Activated naive CD4-positive, alpha-beta T cell treated with anti-CD3 and anti-CD28 coated beads, Interleukin-2, amount 50 U/mL, for 24 hours (primary cell): ENCODE data around the gene RNF212.

Source experiments
- H3K27ac Mint-ChIP-seq: one replicate; pipeline ENCODE4 v1.8.0; 2021; ENCODE audit warnings: mild to moderate bottlenecking, mixed read lengths
- H3K27me3 Mint-ChIP-seq: one replicate; pipeline ENCODE4 v1.8.0; 2021; ENCODE audit warnings: mixed read lengths
- H3K36me3 Mint-ChIP-seq: one replicate; pipeline ENCODE4 v1.8.0; 2021; ENCODE audit warnings: mixed read lengths
- H3K4me1 Mint-ChIP-seq: one replicate; pipeline ENCODE4 v1.8.0; 2021; ENCODE audit warnings: mixed read lengths
- H3K4me3 Mint-ChIP-seq: one replicate; pipeline ENCODE4 v1.8.0; 2021; ENCODE audit warnings: mild to moderate bottlenecking, mixed read lengths
- H3K9me3 Mint-ChIP-seq: one replicate; pipeline ENCODE4 v1.8.0; 2021; ENCODE audit warnings: mixed read lengths

The RNF212 gene, protein sequence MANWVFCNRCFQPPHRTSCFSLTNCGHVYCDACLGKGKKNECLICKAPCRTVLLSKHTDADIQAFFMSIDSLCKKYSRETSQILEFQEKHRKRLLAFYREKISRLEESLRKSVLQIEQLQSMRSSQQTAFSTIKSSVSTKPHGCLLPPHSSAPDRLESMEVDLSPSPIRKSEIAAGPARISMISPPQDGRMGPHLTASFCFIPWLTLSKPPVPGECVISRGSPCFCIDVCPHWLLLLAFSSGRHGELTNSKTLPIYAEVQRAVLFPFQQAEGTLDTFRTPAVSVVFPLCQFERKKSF

DNA sequence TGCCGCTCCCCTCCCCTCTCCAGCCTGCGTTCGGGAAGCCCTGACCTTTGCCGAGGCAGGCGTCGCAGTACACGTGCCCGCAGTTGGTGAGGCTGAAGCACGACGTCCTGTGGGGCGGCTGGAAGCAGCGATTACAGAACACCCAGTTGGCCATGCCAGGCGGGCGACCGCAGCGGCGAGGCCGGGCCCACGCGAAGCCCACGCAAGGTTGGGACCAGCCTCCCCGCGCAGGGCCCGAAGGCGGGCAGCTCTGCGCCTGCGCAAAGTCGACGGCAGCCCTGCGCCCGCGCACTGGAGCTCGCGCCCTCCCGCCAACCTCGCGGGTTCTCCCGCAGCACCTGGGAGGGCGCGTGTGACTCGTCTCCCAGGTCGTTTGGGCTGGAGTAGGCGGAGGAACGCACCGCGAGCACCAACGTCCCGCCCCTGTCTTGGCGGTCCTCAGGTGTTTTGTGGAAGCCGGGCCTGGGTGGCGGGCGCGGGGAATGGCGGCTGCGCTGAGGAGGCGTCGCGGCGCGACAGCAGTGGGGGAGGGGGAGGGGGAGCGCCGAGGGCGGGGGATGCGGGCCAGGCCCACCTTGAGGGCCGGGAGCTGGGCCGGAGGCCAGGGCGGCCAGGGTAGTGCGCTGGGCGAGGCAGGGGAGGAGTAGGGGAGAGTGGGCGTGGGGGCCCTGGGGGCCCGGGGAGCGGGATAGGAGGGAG, at the start of gene RNF212:
Gene RNF212, minus strand, starts transcription at position 254 of the 699 bp plus-strand sequence. Its CDS starts 100 bp downstream, at position 154.
- no peaks in the 10 kb centered on the region for H3K9me3 Mint-ChIP-seq
- no peak within 1 kb of the TSS for H3K4me3 Mint-ChIP-seq
- H3K4me1 Mint-ChIP-seq, result peaks cover 7% of the 10 kb centered on the region
- H3K27me3 Mint-ChIP-seq, result peaks cover 24% of the 10 kb centered on the region
- H3K36me3 Mint-ChIP-seq, result no peaks in the 10 kb centered on the region
- H3K27ac Mint-ChIP-seq, result no peak within 1 kb of the TSS

DNA sequence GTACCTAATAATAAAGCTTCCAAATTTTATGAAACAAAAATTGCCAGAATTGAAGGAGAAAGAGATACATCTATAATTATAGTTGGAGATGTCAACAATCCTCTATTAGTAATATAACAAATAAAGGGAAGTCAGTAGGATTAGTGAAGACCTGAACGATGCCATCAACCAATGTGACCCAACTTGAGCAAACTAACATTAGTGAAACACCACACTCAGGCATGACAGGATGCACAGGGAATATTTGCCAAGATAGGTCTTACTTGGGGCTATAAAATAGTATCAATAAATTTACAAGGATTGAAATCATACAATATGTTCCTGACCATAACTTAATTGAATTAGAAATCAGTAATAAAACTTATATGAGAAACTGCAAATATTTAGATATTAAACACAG, 47.0 kb upstream of the RNF212 start:
- H3K36me3 Mint-ChIP-seq, result no peaks in the 10 kb centered on the region
- peaks cover 5% of the 10 kb centered on the region for H3K9me3 Mint-ChIP-seq
- no peak overlapping the region for H3K4me3 Mint-ChIP-seq
- peaks cover 5% of the 10 kb centered on the region for H3K4me1 Mint-ChIP-seq
- peaks cover 1% of the 10 kb centered on the region for H3K27me3 Mint-ChIP-seq
- H3K27ac Mint-ChIP-seq, result no peak overlapping the region

DNA sequence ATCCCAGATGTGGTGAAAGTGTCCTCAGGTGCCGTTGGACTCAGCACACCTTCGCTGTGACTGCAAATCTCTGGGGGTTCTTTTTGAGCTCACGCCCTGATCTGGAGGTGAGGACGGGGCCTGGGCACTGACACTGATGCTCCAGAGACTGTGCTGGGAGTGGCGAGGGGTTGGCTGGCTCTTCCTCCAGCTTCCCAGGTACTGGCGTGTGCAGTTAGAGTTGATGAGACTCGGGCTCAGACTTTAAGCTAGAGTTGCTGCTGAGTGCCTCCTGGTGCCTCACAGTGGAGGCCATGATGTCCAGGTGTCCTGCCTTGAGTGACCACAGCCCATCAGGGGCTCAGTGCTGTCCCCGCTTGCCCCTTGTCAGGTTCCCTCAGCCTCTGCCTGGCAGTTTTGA, 42.7 kb upstream of the RNF212 start:
- no peaks in the 10 kb centered on the region for H3K4me1 Mint-ChIP-seq
- H3K27me3 Mint-ChIP-seq, result peaks cover 4% of the 10 kb centered on the region
- H3K36me3 Mint-ChIP-seq, result no peaks in the 10 kb centered on the region
- H3K27ac Mint-ChIP-seq, result no peak overlapping the region
- peaks cover 5% of the 10 kb centered on the region for H3K9me3 Mint-ChIP-seq
- H3K4me3 Mint-ChIP-seq, result no peak overlapping the region

DNA sequence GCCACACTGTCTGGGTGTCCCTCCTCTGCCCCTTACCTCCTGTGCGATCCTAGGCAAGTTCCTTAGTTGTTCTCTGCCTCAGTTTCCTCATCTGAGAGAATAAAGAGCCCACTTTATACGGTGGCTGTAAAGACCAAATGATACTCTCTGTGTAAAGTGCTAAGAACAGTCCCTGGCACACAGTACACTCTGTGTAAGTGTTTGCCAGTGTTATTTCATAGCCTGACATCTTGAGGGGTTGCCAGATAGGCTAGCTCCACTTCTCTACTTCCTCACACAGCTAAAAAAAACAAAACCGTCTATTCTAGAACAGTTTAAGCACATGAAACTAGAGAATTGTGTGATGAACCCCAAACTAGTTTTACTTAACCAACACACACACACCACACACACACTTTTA, 42.0 kb upstream of the RNF212 start:
- Mint-ChIP-seq H3K4me1 (no peaks in the 10 kb centered on the region), H3K4me3 (no peak overlapping the region), H3K36me3 (no peaks in the 10 kb centered on the region), H3K27ac (no peak overlapping the region), H3K9me3 (peaks cover 5% of the 10 kb centered on the region), H3K27me3 (peaks cover 4% of the 10 kb centered on the region)

DNA sequence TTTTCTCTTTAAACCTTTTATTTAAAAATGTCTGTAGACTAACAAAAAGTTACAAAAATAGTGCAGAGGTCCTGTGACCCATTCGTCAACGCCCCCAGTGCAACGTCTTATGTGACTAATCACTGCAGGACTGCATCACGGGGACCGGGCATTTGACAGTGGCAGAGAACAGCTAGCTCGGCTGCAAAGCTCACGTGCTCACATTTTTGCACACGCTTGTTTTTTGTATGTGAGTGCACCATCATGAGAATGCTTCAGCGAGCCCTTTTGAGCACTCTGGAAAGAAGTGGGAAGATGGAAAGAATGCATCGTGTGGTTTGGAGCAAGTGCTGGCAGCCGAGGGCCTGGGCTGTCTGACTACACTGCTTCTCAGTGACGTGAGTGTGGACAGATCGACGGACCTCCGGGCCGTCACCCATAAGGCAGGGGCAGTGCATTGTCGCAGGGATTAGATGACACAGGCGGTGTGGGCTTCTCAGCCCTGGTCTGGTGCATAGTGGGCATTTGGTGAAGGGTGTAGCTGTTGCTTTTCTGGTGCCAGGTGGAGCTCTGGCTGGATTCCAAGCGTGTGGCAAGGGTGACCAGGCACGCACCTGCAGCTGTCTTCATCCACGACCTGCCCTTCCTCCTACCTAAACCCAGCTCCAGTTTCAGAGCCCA, 41.3 kb upstream of the RNF212 start:
- H3K4me1 Mint-ChIP-seq, result no peaks in the 10 kb centered on the region
- peaks cover 5% of the 10 kb centered on the region for H3K9me3 Mint-ChIP-seq
- H3K36me3 Mint-ChIP-seq, result no peaks in the 10 kb centered on the region
- no peak overlapping the region for H3K4me3 Mint-ChIP-seq
- H3K27me3 Mint-ChIP-seq, result peaks cover 4% of the 10 kb centered on the region
- H3K27ac Mint-ChIP-seq, result no peak overlapping the region

DNA sequence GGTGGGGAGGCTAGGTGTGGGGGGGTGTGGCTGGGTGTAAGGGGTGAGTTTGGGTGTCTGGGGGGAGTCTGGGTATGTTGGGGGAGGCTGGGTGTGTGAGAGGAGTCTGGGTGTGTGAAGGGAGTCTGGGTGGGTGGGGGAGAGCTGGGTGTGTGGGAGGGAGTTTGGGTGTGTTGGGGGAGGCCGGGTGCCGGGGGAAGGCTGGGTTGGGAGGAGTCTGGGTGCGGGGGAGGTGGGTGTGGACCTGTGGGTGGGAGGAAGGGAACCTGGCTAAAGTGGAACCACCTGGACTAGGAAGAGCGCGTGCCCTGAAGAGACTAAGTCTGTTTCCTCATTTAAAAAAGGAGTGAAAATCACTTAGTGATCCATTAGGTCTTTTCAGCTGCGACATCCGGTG, 40.8 kb upstream of the RNF212 start:
- no peak overlapping the region for H3K27ac Mint-ChIP-seq
- no peak overlapping the region for H3K4me3 Mint-ChIP-seq
- H3K4me1 Mint-ChIP-seq, result no peaks in the 10 kb centered on the region
- peaks cover 4% of the 10 kb centered on the region for H3K27me3 Mint-ChIP-seq
- H3K36me3 Mint-ChIP-seq, result no peaks in the 10 kb centered on the region
- H3K9me3 Mint-ChIP-seq, result peaks cover 5% of the 10 kb centered on the region

DNA sequence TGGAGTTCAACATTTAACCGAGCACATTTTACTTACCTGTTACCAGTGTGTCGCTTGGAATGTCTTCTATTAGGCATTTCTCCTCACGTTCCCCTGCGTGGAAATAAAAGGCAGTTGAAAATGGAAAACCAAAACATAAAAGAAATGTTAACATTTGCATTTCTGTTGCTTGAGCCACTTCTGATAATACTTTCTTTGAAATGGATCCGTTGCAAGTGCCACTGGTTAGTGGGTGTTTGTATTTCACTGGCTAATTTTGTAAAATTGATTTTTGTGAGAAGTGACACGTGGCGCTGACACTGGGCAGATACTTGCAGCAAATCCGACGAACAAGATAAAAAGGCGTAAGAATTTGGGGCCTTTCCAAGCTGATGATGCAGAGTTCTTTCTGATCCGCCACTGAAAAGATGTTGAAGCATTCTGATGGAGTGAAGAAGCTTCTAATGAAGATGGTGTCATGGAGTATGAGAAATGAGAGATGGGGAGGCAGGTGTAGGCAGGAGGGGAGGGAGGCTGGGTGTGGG, 40.3 kb upstream of the RNF212 start:
- Mint-ChIP-seq H3K4me1 (no peaks in the 10 kb centered on the region), H3K9me3 (peaks cover 5% of the 10 kb centered on the region), H3K27me3 (peaks cover 4% of the 10 kb centered on the region), H3K4me3 (no peak overlapping the region), H3K36me3 (no peaks in the 10 kb centered on the region), H3K27ac (no peak overlapping the region)

DNA sequence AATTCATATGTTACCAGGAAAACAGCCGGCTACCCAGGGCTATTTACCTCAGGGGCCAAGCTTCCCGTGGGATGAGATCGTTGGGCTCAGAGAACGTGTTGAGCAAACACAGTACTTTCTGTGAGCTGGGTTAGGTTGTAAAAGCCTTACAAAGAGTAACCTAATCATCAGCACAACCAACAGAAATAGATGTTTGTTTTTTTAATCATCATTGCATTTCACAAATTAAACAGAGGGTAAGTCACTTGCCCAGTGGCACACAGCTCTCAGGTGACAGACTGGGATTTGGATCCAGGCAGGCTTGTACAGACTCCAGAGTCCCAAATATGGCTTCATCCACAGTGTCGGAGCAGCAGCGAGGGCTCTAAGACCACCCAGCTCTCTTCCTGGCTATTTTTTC, 38.9 kb upstream of the RNF212 start:
- no peaks in the 10 kb centered on the region for H3K9me3 Mint-ChIP-seq
- H3K27ac Mint-ChIP-seq, result no peak overlapping the region
- peaks cover 4% of the 10 kb centered on the region for H3K27me3 Mint-ChIP-seq
- no peaks in the 10 kb centered on the region for H3K4me1 Mint-ChIP-seq
- no peaks in the 10 kb centered on the region for H3K36me3 Mint-ChIP-seq
- no peak overlapping the region for H3K4me3 Mint-ChIP-seq

DNA sequence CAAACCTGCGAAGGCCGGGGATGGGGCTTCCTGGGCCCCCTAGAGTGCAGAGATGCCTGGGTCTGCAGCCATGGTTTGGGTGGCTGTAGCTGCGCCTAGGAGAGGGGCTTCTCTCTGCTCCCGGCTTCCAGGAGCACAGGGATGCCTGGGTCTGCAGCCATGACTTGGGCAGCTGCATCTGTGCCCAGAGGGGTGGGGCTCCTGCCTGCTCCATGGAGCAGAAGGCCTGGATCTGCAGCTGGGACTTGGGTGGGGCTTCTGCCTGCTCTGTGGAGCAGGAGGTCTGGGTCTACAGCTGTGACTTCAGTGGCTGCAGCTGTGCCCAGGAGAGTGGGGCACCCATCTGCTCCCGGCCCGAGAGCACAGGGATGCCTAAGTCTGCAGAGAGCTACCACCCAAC, 38.2 kb upstream of the RNF212 start:
- H3K27ac Mint-ChIP-seq, result no peak overlapping the region
- no peak overlapping the region for H3K4me3 Mint-ChIP-seq
- H3K36me3 Mint-ChIP-seq, result no peaks in the 10 kb centered on the region
- H3K27me3 Mint-ChIP-seq, result peaks cover 4% of the 10 kb centered on the region
- H3K9me3 Mint-ChIP-seq, result no peaks in the 10 kb centered on the region
- no peaks in the 10 kb centered on the region for H3K4me1 Mint-ChIP-seq

DNA sequence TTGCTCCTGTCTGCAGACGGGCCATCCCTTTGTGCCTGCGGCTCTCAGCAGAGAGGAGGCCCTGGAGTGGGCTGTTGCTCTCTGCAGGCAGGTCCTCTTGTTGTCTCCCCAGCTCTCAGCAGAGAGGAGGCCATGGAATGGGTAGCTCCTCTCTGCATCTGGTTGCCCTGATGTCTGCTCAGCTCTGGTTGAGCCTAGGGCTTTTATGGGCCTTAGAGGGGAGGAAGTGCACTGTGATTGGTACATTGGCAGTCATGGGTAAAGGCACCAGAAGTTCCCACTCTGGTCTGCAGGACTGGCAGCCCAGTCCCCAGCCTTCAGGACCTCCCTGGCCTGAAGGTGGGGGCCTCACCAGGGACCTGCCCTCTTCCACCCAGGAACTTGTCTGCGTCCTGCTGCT, 37.5 kb upstream of the RNF212 start:
- Mint-ChIP-seq H3K27me3 (peaks cover 3% of the 10 kb centered on the region), H3K4me3 (no peak overlapping the region), H3K27ac (no peak overlapping the region), H3K4me1 (no peaks in the 10 kb centered on the region), H3K36me3 (no peaks in the 10 kb centered on the region), H3K9me3 (no peaks in the 10 kb centered on the region)

DNA sequence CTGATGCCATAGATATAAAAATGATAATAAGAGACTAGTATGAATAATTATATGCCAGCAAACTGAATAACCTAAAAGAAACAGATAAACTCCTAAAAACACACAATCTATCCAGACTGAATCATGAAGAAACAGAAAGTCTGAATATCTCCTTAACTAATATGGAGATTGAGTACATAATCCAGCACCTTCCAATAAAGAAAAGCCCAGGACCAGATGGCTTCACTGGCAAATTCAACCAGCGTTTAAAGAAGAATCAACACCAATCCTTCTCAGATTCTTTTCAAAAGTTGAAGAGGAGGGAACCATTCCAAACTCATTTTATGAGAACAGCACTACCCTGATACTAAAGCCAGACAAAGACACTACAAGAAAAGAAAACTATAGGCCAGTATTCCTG, 26.5 kb upstream of the RNF212 start:
- no peaks in the 10 kb centered on the region for H3K36me3 Mint-ChIP-seq
- peaks cover 25% of the 10 kb centered on the region for H3K4me1 Mint-ChIP-seq
- H3K27me3 Mint-ChIP-seq, result no peaks in the 10 kb centered on the region
- no peak overlapping the region for H3K4me3 Mint-ChIP-seq
- no peaks in the 10 kb centered on the region for H3K9me3 Mint-ChIP-seq
- H3K27ac Mint-ChIP-seq, result no peak overlapping the region

DNA sequence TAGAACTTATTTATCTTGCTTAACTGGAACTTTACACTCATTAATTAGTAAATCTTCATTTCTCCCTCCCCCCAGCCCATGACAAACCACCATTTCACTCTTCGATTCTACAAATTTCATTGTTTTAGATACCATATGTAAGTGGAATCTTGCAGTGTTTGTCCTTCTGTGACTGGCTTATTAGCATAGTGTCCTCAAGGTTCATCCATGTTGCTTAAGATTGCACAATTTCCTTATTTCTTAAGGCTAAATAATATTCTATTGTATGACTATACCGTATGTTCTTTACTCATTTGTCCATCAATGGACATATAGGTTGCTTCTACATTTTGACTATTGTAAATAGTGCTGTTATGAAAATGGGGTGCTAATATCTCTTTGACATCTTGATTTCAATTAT, 24.5 kb upstream of the RNF212 start:
- peaks cover 25% of the 10 kb centered on the region for H3K4me1 Mint-ChIP-seq
- no peaks in the 10 kb centered on the region for H3K36me3 Mint-ChIP-seq
- H3K27ac Mint-ChIP-seq, result no peak overlapping the region
- H3K9me3 Mint-ChIP-seq, result no peaks in the 10 kb centered on the region
- H3K4me3 Mint-ChIP-seq, result peak overlapping the region; percentile 85
- H3K27me3 Mint-ChIP-seq, result no peaks in the 10 kb centered on the region

DNA sequence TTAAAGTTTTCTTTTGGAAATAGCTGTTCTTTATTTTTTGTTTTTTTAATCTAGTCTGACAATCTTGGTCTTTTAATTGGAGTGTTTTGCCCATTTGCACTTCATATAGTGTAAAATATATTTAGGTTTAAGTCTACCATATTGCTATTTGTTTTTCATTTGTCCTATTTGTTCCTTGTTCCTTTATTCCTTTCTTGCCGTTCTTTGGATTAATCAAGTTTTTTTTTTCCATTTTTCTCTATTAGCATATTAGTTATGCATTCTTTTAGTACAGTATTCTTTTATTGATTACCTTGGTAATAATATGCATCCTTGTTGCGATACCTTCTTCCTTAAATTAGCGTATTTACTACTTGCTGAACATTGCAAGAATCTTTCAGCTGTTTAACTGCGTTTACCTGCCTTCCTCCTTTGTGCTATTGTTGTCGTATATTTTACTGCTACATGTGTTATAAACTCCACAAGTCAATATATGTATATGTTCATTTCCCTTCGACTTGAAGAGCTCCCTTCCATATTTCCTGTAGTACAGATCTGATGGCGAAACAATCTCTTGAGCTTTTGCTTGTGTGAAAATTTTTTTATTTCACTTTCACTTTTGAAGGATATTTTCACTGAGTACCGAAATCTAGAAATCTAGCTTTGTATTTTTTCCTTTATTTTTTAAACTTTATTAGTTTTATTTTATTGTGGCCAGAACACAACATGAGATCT, 23.9 kb upstream of the RNF212 start:
- no peaks in the 10 kb centered on the region for H3K27me3 Mint-ChIP-seq
- H3K4me1 Mint-ChIP-seq, result peaks cover 25% of the 10 kb centered on the region
- no peaks in the 10 kb centered on the region for H3K36me3 Mint-ChIP-seq
- H3K27ac Mint-ChIP-seq, result peak overlapping the region; percentile 48
- peak overlapping the region; percentile 85 for H3K4me3 Mint-ChIP-seq
- H3K9me3 Mint-ChIP-seq, result no peaks in the 10 kb centered on the region

DNA sequence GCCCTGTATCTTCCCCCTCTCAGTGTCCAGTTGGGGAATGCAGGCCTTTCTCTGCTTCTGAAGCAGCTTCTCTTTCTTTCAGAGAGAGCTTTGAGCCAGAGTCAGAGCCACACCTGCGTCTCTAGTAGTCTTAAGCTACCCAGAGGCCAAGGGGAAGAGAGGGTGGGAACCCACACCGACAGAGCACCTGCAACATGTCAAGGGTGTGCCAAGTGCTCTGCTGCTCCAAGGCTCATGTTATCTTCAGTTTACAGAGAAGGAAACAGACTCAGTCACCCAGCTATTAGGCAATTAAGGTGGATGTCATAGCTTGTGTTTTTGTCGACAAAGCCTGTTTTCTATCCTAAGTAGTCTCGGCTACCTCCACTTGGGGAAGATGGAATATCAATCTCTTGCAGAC, 22.7 kb upstream of the RNF212 start:
- H3K27ac Mint-ChIP-seq, result peak overlapping the region; percentile 17
- H3K36me3 Mint-ChIP-seq, result no peaks in the 10 kb centered on the region
- no peaks in the 10 kb centered on the region for H3K27me3 Mint-ChIP-seq
- peaks cover 25% of the 10 kb centered on the region for H3K4me1 Mint-ChIP-seq
- no peaks in the 10 kb centered on the region for H3K9me3 Mint-ChIP-seq
- H3K4me3 Mint-ChIP-seq, result no peak overlapping the region

DNA sequence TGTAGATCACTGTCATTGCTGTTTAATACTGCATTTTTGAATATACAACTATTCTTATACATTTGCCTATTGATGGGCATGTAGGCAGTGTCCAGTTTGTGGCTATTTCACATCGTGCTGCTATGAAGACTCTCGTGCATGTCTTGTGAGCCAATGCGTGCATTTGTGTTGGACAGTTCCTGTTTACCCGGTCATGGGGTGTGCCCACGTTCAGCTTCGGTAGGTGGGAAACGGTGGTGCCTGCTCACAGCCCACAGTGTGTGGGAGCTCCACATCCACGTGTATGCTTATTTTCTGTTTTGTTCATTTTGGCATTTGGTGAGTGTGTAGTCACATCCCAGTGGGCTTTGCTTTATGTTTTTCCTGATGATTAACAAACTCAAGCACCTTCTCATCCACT, 19.7 kb upstream of the RNF212 start:
- no peaks in the 10 kb centered on the region for H3K27me3 Mint-ChIP-seq
- no peak overlapping the region for H3K4me3 Mint-ChIP-seq
- H3K36me3 Mint-ChIP-seq, result no peaks in the 10 kb centered on the region
- peaks cover 28% of the 10 kb centered on the region for H3K4me1 Mint-ChIP-seq
- H3K27ac Mint-ChIP-seq, result no peak overlapping the region
- H3K9me3 Mint-ChIP-seq, result no peaks in the 10 kb centered on the region
